ES-I3 (cell line): ENCODE data around the gene ADAMTSL3.

ENCODE experiments used
- H3K36me3 ChIP-seq: 2 replicates; pipeline ENCODE4 v1.6.1; 2013; ENCODE audit warnings: mild to moderate bottlenecking, low read length, control low read depth, moderate library complexity; ENCODE audit not compliant: insufficient read depth
- H3K4me1 ChIP-seq: 2 replicates; pipeline ENCODE4 v1.6.1; 2013; ENCODE audit warnings: mild to moderate bottlenecking, control low read depth, low read length; ENCODE audit not compliant: insufficient read depth
- H3K9ac ChIP-seq: 2 replicates; pipeline ENCODE4 v1.6.1; 2013; ENCODE audit warnings: low read depth, mild to moderate bottlenecking, low read length, moderate library complexity
- H3K9me3 ChIP-seq: 2 replicates; pipeline ENCODE4 v1.6.1; 2013; ENCODE audit warnings: mild to moderate bottlenecking, low read length, moderate library complexity; ENCODE audit not compliant: control insufficient read depth, insufficient read depth

ADAMTSL3 gene

GRCh38 chr15:83992324-83993031 is 338.6 kb downstream of the ADAMTSL3 start:
- Histone ChIP-seq H3K36me3 (no peaks in the 10 kb centered on the region), H3K4me1 (no peaks in the 10 kb centered on the region), H3K9me3 (no peaks in the 10 kb centered on the region), H3K9ac (no peak overlapping the region)

DNA sequence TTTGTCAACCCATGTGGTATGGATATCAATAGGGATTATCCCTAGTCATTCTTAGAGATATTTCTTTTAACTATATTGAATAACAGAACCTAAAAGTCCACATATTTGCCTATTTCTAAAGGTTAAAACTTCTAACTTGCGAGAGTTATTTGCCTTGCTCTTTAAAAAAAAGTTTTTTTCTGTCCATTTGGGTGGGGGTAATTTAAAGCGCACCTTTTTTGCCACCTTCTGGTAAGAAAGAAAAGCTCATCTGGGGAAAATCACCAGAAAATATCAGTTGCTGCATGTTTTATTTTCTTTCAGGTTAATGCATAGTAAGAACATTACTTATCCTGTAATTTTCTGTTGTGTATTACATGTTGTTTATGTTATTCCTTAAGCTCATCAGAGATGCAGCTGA is 339.7 kb downstream of the ADAMTSL3 start:
- Histone ChIP-seq H3K9me3 (no peaks in the 10 kb centered on the region), H3K36me3 (no peaks in the 10 kb centered on the region), H3K9ac (no peak overlapping the region), H3K4me1 (no peaks in the 10 kb centered on the region)

DNA sequence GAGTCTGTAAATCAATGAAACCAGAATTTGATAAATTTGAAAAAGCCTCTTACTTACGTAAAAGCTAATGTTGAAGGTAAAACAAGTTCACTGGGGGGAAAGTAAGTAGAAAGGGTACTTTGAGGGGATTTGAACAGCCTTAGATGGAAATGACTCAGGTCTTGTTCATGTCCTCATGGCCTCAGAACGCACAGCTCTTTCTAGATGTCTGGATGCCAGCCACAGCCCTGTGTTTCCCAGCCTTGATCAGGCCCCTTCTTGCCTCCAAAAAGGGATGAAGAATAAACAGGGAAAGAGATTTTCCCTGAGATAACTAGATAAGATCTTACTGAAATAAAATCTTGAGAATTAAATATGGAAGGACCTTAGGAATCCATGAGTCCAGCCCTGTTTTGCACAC is 344.6 kb downstream of the ADAMTSL3 start:
- no peaks in the 10 kb centered on the region for H3K9me3 ChIP-seq
- no peaks in the 10 kb centered on the region for H3K36me3 ChIP-seq
- H3K4me1 ChIP-seq = no peaks in the 10 kb centered on the region
- no peak overlapping the region for H3K9ac ChIP-seq

DNA sequence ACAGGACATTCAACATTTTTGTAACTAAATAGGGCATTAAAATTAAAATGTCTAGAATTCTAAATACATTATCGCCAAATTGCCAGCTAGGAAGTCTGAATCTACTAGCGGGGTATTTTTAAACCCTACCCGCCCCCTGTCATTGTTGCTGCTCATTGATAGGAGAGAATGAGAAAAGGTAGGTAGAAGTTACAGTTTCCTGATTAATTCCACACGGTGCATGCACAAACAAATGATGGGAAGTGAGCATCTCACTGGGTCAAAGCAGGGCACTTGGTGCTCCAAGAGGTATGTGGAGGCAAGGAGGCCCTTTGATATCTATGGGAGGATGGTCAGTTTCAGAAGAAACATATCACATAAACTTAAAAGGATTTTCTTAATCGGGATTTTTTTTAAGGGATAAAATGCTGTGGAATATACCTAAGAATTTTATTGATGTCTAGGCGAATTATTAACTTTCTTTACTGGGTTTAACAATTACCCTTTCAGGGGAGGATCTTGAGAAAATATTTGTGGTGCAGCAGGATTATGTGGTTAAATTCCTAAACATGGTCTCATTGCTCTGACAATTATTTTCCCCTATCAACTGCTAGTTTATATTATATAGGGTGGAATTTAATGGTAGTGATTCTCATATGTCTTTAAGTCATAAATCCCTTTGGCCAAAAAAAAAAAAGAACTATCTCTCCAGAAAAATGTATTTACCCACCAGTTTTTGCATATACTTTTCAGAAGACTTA is 345.6 kb downstream of the ADAMTSL3 start:
- Histone ChIP-seq H3K4me1 (no peaks in the 10 kb centered on the region), H3K9ac (no peak overlapping the region), H3K36me3 (no peaks in the 10 kb centered on the region), H3K9me3 (no peaks in the 10 kb centered on the region)

GRCh38 chr15:84001037-84001436 is 347.1 kb downstream of the ADAMTSL3 start:
- Histone ChIP-seq H3K9ac (no peak overlapping the region), H3K36me3 (no peaks in the 10 kb centered on the region), H3K4me1 (no peaks in the 10 kb centered on the region), H3K9me3 (no peaks in the 10 kb centered on the region)

DNA sequence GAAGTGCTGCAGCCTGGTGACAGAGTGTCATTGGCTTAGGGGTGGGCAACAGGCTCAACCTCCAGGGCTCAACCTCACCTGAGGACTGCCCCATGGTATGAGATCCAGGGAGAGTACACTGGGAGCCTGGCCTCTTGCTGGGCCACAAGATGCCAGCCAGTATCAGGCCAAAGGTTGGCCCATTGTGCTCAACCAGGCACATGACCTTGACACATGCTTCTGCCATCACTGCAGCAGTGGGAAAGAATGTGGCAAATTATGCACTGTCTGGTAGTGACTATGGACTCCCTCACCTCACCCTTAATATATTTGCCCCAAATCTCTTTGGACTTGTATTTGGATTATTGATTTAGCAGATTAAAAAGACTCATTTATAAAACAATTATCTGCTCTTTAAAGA is 347.7 kb downstream of the ADAMTSL3 start:
- Histone ChIP-seq H3K4me1 (no peaks in the 10 kb centered on the region), H3K9ac (no peak overlapping the region), H3K9me3 (no peaks in the 10 kb centered on the region), H3K36me3 (no peaks in the 10 kb centered on the region)

DNA sequence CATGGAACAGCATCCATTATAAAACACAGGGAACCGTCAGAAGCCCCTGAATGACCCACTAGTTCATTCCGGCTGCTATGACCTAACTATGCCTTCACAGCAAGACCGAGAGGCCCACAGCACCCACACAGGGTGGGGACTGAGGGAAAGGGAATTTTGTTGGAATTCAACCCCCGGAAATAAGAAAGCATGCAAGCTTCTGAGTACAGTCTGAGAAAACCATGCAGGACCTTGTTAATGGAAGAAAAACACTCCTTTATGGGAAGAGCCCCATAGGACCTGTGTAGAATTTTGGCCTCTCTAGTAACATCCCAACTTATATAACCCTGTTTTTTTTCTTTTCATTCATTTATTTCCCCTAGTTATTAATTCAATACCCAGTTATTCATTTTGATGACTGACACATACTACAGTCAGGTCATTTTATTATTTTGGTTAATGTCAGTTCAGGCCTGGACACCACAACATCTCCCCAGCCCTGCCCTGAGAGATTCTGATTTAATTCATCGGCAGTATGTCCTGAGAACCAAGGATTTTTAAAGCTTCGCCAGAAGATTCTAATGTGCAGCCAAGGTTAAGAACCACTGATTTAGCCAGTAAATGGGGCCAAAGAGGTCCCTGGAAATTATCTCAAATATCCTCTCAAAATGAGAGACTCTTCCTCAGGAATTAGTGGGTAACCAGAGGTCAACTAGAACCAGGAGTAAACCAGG is 350.0 kb downstream of the ADAMTSL3 start:
- Histone ChIP-seq H3K36me3 (no peaks in the 10 kb centered on the region), H3K9me3 (no peaks in the 10 kb centered on the region), H3K4me1 (no peaks in the 10 kb centered on the region), H3K9ac (no peak overlapping the region)

- no peak overlapping the region for H3K9ac ChIP-seq
- H3K9me3 ChIP-seq = no peaks in the 10 kb centered on the region
- H3K4me1 ChIP-seq = no peaks in the 10 kb centered on the region
- no peaks in the 10 kb centered on the region for H3K36me3 ChIP-seq
These were observed 352.5 kb downstream of the ADAMTSL3 start for GRCh38 chr15:84006421-84006820.

GRCh38 chr15:84009616-84010015 is 355.7 kb downstream of the ADAMTSL3 start:
- Histone ChIP-seq H3K4me1 (no peaks in the 10 kb centered on the region), H3K36me3 (no peaks in the 10 kb centered on the region), H3K9ac (no peak overlapping the region), H3K9me3 (no peaks in the 10 kb centered on the region)

DNA sequence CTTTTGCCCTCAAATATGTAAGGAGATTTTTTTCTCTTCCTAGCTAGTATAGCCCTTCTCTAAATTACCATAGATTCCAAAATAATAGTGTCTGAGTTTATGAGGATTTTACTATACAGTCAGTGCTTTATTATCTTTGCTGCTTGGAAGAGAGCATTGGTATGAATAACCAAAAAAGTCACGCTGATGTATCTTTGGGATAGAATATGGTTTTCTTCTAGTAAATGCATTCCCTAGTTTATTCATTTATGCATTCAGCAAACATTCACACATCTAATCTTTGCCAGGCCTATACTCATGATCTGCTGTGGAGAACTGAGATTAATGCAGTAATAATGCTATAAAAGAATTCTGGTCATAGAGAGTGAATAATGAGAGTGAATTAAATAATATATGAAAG is 356.3 kb downstream of the ADAMTSL3 start:
- no peaks in the 10 kb centered on the region for H3K9me3 ChIP-seq
- no peak overlapping the region for H3K9ac ChIP-seq
- no peaks in the 10 kb centered on the region for H3K4me1 ChIP-seq
- no peaks in the 10 kb centered on the region for H3K36me3 ChIP-seq

GRCh38 chr15:84016371-84016770 is 362.4 kb downstream of the ADAMTSL3 start:
- Histone ChIP-seq H3K9me3 (no peaks in the 10 kb centered on the region), H3K36me3 (no peaks in the 10 kb centered on the region), H3K9ac (no peak overlapping the region), H3K4me1 (no peaks in the 10 kb centered on the region)

GRCh38 chr15:84022516-84022915 is 368.6 kb downstream of the ADAMTSL3 start:
- Histone ChIP-seq H3K9ac (no peak overlapping the region), H3K36me3 (no peaks in the 10 kb centered on the region), H3K4me1 (no peaks in the 10 kb centered on the region), H3K9me3 (no peaks in the 10 kb centered on the region)

DNA sequence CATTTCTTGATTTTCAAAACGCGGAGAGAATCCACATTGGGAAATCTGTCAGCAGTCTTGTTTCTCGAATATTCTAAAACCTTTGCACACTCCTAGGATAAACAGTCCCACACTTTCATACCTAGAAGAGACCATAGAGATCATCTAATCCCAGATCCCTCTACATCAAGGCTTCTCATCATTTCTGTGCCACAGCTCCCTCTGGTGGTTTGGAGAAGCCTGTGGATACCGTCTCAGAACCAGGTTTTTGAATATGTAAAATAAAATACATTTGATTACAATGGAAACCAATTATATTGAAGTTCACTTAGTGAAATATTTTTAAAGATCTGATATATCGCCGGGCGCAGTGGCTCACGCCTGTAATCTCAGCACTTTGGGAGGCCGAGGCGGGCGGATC is 369.7 kb downstream of the ADAMTSL3 start:
- no peaks in the 10 kb centered on the region for H3K36me3 ChIP-seq
- H3K4me1 ChIP-seq = no peaks in the 10 kb centered on the region
- no peak overlapping the region for H3K9ac ChIP-seq
- no peaks in the 10 kb centered on the region for H3K9me3 ChIP-seq

- H3K9ac ChIP-seq = no peak overlapping the region
These were observed 380.1 kb downstream of the ADAMTSL3 start for GRCh38 chr15:84033793-84034553.

More at GRCh38 chr15:84033793-84034553, 380.1 kb downstream of the ADAMTSL3 start:
- Histone ChIP-seq H3K4me1 (no peaks in the 10 kb centered on the region), H3K9me3 (no peaks in the 10 kb centered on the region), H3K36me3 (no peaks in the 10 kb centered on the region)
